ENCODE data around the gene XRCC4.
"Not testable (repeated sequence)": the region's sequence is repeated elsewhere in the genome, so short reads cannot be mapped to it uniquely, and the experiment has no call there.

The XRCC4 gene

GRCh38 chr5:83355482-83356014 is 278.2 kb downstream of the XRCC4 start:
- DNase-seq (ENCODE audit: low spot score in 2 of 2); H3K9me3 Mint-ChIP-seq; H3K4me1 Mint-ChIP-seq; H3K4me3 Mint-ChIP-seq; H3K27ac Mint-ChIP-seq; H3K27me3 Mint-ChIP-seq; ATAC-seq (ENCODE audit: low read depth): not testable (repeated sequence)
- peaks cover 11% of the 10 kb centered on the region for H3K36me3 Mint-ChIP-seq

DNA sequence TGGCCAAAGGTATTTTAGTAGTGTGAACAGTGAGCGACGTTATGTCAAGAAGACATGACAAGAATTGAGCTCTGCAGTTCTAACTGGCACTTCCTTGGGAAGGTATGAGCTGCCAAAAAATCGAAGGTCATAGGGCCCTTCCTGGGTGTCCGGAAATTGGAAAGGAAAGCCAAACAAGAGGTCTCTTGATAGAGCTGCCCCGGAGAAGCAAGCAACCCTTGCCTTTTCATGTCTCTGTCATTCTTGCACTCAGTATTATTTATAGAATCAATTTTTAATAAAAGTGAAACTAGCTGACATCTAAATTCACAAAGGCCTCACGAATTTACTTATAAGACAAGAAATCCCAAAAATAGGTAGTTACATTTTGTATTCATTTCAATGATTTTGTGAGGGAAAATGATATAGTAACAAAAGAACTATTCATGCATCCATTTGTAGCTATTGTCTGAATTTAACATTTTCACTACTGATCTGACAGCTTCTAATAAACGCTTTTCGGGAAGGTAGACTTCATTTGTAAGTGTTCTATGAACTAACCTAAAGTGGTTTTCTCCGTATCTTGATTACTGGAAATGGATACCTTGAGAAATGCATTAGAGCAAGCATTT is 280.4 kb downstream of the XRCC4 start:
- no peak overlapping the region for H3K27ac Mint-ChIP-seq
- peaks cover 11% of the 10 kb centered on the region for H3K36me3 Mint-ChIP-seq
- ATAC-seq (ENCODE audit: low read depth), result no peak
- H3K4me1 Mint-ChIP-seq, result peaks cover 2% of the 10 kb centered on the region
- peaks cover 1% of the 10 kb centered on the region for H3K9me3 Mint-ChIP-seq
- DNase-seq (ENCODE audit: low spot score in 2 of 2), result no peak
- peaks cover under 1% of the 10 kb centered on the region for H3K27me3 Mint-ChIP-seq
- H3K4me3 Mint-ChIP-seq, result no peak overlapping the region

DNA sequence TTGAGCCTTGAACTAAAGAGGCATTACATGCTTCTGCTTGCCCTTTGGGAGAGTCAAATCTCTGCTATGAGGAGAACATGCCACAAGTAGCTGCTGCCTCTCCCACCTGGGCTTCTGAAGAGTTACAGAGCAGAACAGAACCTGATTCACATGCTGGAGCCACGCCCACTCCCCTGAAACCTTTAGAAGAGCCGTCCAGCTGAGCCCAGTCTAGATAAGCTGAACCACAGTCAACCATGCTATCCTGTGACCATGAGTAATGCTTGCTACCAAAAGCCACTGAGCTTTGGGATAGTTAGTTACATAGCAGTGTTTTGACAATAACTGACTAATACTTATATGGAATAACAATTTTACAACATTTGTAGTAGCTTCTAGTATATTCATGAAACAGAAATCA is 283.2 kb downstream of the XRCC4 start:
- H3K27me3 Mint-ChIP-seq, result peaks cover 3% of the 10 kb centered on the region
- H3K4me1 Mint-ChIP-seq, result peaks cover 2% of the 10 kb centered on the region
- no peak overlapping the region for H3K27ac Mint-ChIP-seq
- H3K9me3 Mint-ChIP-seq, result peaks cover 1% of the 10 kb centered on the region
- H3K4me3 Mint-ChIP-seq, result no peak overlapping the region
- DNase-seq (ENCODE audit: low spot score in 2 of 2) (no peak), ATAC-seq (ENCODE audit: low read depth) (no peak)
- H3K36me3 Mint-ChIP-seq, result no peaks in the 10 kb centered on the region

GRCh38 chr5:83362526-83362925 is 285.2 kb downstream of the XRCC4 start:
- peaks cover 1% of the 10 kb centered on the region for H3K9me3 Mint-ChIP-seq
- ATAC-seq (ENCODE audit: low read depth) (no peak), DNase-seq (ENCODE audit: low spot score in 2 of 2) (no peak)
- peaks cover 2% of the 10 kb centered on the region for H3K4me1 Mint-ChIP-seq
- H3K36me3 Mint-ChIP-seq, result no peaks in the 10 kb centered on the region
- peaks cover 6% of the 10 kb centered on the region for H3K27me3 Mint-ChIP-seq
- H3K4me3 Mint-ChIP-seq, result no peak overlapping the region
- no peak overlapping the region for H3K27ac Mint-ChIP-seq

DNA sequence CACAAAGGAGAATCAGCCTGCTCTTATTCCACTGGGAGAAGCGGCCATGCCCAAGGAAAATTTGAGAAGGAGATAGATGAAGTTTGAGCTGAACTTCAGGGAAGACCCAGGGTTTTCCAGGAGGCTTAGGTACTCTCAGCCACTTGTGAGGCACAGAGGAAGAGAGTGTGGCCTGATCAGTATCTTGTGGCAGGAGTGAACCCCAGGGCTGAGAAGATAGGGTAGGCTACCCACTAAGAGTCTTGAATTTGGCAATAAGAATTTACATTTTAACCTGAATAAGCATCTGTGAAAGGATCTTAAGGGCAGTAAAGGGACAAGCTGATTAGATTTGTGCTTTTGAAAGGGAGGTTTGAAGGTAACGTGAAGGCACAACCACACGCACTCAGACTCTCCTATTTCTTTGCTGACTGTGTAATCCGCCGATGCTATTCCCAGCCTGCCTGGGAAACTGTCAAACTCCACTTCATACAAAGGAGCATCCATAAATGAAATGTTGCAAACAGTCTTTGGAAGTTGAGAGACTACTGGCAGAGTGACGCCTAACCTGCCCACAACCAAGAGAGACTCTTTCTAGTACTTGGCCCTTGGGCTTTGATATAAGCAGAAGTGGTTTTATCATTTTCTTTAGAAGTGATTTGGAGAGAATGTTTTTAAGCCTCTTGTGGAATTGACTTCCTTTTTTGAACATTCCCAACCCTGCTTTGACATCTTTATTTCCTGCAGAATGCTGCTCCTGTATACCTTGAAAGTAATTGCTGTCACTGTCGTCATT is 286.0 kb downstream of the XRCC4 start:
- H3K27ac Mint-ChIP-seq, result no peak overlapping the region
- DNase-seq (ENCODE audit: low spot score in 2 of 2), result no peak
- ATAC-seq (ENCODE audit: low read depth), result no peak
- peaks cover 1% of the 10 kb centered on the region for H3K9me3 Mint-ChIP-seq
- peaks cover 6% of the 10 kb centered on the region for H3K27me3 Mint-ChIP-seq
- no peaks in the 10 kb centered on the region for H3K4me1 Mint-ChIP-seq
- no peak overlapping the region for H3K4me3 Mint-ChIP-seq
- no peaks in the 10 kb centered on the region for H3K36me3 Mint-ChIP-seq

GRCh38 chr5:83363886-83364275 is 286.5 kb downstream of the XRCC4 start:
- Mint-ChIP-seq H3K4me1 (no peaks in the 10 kb centered on the region), H3K27me3 (peaks cover 6% of the 10 kb centered on the region), H3K36me3 (no peaks in the 10 kb centered on the region), H3K4me3 (no peak overlapping the region), H3K9me3 (peaks cover 1% of the 10 kb centered on the region), H3K27ac (no peak overlapping the region)
- ATAC-seq (ENCODE audit: low read depth) (no peak), DNase-seq (ENCODE audit: low spot score in 2 of 2) (no peak)

DNA sequence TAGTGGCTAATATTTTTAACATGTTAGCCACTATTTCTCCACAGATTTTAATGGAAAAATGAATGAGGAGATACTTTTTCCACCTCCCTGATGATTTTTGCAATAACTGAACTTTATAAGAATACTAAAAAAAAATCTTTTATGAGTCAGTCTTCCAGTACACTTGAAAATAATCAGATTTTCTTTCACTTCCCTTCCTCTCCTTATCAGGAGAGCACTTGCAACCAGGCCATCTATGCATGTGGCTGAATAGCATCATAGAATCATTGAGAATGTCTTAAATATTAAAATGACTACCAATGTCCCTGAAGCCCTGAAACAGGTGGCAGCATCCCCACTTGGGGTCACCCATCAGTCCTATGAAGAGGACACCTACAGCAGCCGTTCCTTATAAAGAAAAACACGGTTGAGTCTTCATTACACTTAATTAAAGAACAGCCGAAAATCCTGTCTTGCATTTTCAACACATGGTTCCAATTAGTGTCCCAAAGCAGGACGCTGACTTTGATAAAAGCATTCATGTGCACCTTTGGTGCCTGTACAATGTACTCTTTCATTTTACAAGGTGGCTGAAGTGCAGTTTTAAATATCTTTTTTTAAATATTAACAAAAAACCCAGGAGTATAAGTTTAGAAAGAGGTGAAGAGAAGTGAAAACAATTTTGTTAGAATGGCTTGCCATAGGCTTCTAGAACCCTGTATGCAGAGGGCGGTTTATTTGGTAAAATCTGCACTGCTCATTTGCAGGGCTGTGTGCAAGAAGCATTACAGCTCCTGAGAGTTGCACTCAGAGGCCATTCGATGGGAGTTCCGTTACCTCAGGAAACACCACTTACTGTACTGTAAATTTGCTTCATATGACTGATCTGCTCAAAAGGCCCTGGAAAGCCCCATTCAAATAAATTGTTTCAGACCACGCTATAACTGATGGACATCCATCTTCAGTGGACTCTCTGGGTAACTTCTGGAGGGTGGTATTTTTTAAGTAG is 287.3 kb downstream of the XRCC4 start:
- Mint-ChIP-seq H3K36me3 (no peaks in the 10 kb centered on the region), H3K27ac (no peak overlapping the region), H3K4me1 (no peaks in the 10 kb centered on the region), H3K9me3 (peaks cover 1% of the 10 kb centered on the region), H3K4me3 (no peak overlapping the region), H3K27me3 (peaks cover 6% of the 10 kb centered on the region)
- DNase-seq (ENCODE audit: low spot score in 2 of 2) (no peak), ATAC-seq (ENCODE audit: low read depth) (no peak)

DNA sequence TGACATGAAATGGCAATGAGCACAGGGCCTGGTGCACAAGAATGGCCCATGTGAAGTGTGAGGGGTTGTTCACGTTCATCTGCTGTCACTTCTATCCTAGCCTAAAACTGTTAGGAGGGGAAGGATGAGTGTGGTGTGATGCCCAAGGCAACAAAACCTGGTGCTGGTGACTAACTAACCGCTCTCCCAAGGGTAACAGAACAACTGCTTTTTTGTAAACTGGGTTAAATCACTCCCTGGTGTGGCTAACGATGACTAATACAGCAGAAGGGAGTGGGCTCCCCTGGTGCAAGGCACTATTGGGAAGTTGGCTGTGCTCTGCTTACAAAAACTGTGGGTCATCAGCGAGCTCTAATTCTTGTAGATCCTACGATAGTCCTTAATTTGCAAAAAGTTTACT is 291.0 kb downstream of the XRCC4 start:
- Mint-ChIP-seq H3K27ac (no peak overlapping the region), H3K36me3 (no peaks in the 10 kb centered on the region), H3K27me3 (peaks cover 7% of the 10 kb centered on the region), H3K9me3 (no peaks in the 10 kb centered on the region), H3K4me3 (no peak overlapping the region), H3K4me1 (no peaks in the 10 kb centered on the region)
- DNase-seq (ENCODE audit: low spot score in 2 of 2) (no peak), ATAC-seq (ENCODE audit: low read depth) (no peak)

- Mint-ChIP-seq H3K27me3 (peaks cover 7% of the 10 kb centered on the region), H3K4me1 (no peaks in the 10 kb centered on the region), H3K9me3 (no peaks in the 10 kb centered on the region), H3K27ac (no peak overlapping the region), H3K36me3 (no peaks in the 10 kb centered on the region), H3K4me3 (no peak overlapping the region)
- DNase-seq (ENCODE audit: low spot score in 2 of 2), result no peak
- ATAC-seq (ENCODE audit: low read depth), result no peak
Measured at GRCh38 chr5:83368835-83369234, 291.5 kb downstream of the XRCC4 start.

DNA sequence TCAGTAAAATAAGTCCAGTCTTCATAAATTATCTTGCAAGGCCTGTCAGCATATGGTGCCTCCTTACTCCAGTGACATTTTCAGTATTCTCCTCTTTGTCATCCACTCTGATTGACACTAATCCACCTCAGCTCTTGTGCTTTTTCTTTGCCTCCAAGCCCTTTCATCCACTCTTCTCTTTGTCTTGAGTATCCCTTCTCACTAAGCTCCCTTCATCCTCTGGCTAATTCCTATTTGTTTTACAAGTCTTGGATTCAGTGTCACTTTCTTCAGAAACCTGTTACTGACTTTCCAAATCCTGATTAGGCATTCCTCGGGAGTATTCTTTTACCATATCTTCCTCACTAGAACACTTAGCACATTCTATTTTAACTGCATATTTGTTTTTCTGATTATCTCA is 293.6 kb downstream of the XRCC4 start:
- ATAC-seq (ENCODE audit: low read depth) (no peak), DNase-seq (ENCODE audit: low spot score in 2 of 2) (no peak)
- H3K36me3 Mint-ChIP-seq, result no peaks in the 10 kb centered on the region
- H3K4me3 Mint-ChIP-seq, result no peak overlapping the region
- H3K27ac Mint-ChIP-seq, result no peak overlapping the region
- H3K9me3 Mint-ChIP-seq, result no peaks in the 10 kb centered on the region
- H3K27me3 Mint-ChIP-seq, result peaks cover 7% of the 10 kb centered on the region
- H3K4me1 Mint-ChIP-seq, result no peaks in the 10 kb centered on the region

GRCh38 chr5:83371726-83372125 is 294.4 kb downstream of the XRCC4 start:
- Mint-ChIP-seq H3K36me3 (no peaks in the 10 kb centered on the region), H3K4me1 (no peaks in the 10 kb centered on the region), H3K27ac (no peak overlapping the region), H3K27me3 (peaks cover 4% of the 10 kb centered on the region), H3K4me3 (no peak overlapping the region), H3K9me3 (no peaks in the 10 kb centered on the region)
- ATAC-seq (ENCODE audit: low read depth) (no peak), DNase-seq (ENCODE audit: low spot score in 2 of 2) (no peak)

DNA sequence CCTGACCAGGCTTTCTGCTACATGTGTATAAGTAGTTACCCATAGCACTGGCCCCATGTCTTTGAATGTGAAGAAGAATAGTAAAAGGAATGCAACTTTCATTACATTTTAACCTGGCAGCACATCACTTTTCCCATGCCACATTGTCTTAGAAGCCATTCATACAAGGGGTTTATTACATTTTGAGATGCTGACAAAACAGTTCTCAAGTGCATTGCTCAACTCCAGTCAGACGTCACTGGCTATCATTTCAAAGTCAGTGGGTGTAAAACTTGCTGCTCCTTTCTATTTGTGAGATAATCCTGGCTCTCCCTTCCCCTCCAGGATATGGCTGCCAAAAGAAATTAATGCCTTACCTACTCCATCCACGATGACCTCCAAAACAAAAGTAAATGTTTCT is 297.2 kb downstream of the XRCC4 start:
- no peak for DNase-seq (ENCODE audit: low spot score in 2 of 2)
- no peak for ATAC-seq (ENCODE audit: low read depth)
- Mint-ChIP-seq H3K4me3 (no peak overlapping the region), H3K36me3 (no peaks in the 10 kb centered on the region), H3K27ac (no peak overlapping the region), H3K4me1 (no peaks in the 10 kb centered on the region), H3K27me3 (peaks cover 7% of the 10 kb centered on the region), H3K9me3 (no peaks in the 10 kb centered on the region)

GRCh38 chr5:83375049-83375745 is 297.9 kb downstream of the XRCC4 start:
- Mint-ChIP-seq H3K27me3 (peaks cover 7% of the 10 kb centered on the region), H3K36me3 (no peaks in the 10 kb centered on the region), H3K9me3 (no peaks in the 10 kb centered on the region), H3K4me3 (no peak overlapping the region), H3K4me1 (no peaks in the 10 kb centered on the region), H3K27ac (no peak overlapping the region)
- ATAC-seq (ENCODE audit: low read depth) (no peak), DNase-seq (ENCODE audit: low spot score in 2 of 2) (no peak)

Measured in memory B cell (primary cell).